HG03439 (cell line): ENCODE measurements around the gene KCNQ5.
"Not testable (repeated sequence)": the region's sequence is repeated elsewhere in the genome, so short reads cannot be mapped to it uniquely, and the experiment has no call there.

ENCODE experiments used
- ATAC-seq: cut with Tn5 transposase; IDR thresholded peaks from one replicate; pipeline ENCODE4 v1.9.1; 2021; ENCODE audit warnings: mild to moderate bottlenecking, moderate library complexity; ENCODE audit not compliant: unreplicated experiment

Gene KCNQ5

DNA sequence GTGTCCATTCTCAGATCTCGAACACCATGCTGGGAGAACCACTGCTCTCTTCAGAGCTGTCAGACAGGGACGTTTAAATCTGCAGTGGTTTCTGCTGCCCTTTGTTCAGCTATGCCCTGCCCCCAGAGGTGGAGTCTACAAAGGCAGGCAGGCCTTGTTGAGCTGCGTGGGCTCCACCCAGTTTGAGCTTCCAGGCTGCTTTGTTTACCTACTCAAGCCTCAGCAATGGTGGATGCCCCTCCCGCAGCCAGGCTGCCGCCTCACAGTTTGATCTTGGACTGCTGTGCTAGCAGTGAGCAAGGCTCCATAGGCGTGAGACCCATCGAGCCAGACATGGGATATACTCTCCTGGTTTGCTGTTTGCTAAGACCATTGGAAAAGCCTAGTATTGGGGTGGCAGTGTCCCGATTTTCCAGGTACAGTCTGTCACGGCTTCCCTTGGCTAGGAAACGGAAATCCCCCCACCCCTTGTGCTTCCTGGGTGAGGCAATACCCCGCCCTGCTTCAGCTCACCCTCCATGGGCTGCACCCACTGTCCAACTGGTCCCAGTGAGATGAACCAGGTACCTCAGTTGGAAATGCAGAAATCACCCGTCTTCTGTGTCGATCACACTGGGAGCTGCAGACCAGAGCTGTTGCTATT lies 362.4 kb downstream of the KCNQ5 start:
- not testable (repeated sequence) for ATAC-seq

DNA sequence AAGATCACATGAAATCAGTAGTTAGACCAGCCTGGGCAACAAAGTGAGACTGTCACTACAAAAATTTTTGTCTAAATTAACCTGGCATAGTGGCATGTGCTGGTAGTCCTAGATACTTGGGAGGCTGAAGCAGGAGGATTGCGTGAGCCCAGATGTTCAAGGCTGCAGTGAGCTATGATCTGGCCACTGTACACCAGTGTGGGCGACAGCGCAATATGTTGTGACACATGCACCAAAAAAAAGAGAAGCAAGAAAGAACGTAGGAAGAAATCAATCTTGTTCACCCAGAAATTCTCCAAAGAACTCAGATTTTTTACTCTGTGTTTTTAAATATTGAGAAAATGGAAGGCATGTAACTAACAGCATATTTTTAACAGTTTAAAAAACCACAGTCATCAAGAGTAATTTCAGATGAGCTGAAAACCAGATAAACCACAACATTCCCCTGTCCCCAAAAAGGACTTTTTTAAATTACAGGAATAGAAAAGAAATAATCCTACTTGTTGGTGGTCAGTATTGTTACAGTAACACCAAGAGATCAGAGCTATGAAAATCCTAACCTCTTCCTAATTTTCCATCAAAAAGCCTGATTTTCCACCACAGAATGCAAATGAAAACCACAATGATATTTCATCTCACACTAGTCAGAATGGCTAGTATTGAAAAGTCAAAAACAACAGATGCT lies 363.3 kb downstream of the KCNQ5 start:
- ATAC-seq: no peak

DNA sequence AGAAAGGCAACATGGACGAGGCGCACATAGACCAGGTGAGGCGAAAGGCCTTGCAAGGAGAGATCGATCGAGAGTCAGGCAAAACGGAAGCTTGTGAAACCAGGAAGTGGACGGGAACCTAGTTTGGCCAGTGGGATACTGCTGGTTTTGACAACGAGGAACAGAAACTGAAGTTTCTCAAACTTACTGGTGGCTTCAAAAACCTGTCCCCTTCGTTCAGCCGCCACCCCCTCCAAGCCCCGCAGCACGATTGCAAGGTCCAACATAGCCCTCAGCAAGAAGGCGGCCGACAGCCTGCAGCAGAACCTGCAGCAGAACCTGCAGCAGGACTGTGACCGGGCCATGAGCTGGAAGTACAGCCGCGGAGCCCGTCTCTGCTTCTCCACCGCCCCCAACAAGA lies 365.4 kb downstream of the KCNQ5 start:
- no peak for ATAC-seq

DNA sequence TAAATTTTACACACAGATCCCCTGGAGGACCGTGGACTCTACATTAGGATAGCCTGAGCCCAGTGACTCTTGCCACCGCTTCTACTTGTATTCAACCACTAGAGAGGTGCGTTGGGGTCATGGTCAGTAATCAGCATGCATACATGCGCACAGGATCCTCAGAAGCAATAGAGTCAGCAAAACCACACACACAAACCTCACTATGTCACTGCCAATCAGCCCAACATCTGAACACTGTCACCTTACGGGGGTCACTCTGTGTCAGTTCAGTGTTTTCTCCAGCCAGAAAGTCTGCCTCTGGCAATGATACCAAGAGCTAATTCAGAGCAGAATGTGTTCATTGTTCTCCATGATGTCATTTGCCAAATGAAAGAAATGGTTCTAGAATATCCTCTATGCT lies 378.1 kb downstream of the KCNQ5 start:
- ATAC-seq: no peak

DNA sequence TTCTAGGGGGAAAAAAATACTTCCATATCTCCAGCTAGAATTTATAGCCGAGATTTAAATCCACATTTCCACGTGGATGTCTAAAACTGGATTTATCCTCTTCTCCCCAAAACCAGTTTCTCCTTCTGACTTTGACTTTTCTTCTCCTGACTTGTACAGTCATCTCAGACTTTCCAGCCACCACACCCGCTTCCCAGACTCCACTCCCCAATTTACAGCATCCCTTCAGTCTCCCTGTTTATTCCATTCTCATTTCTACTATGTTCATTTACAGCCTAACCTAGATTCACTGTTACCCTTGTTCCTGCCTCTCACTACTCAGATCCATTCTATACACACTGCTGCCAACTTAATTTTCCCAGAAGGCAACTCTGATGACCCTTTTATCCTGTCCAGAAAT lies 378.6 kb downstream of the KCNQ5 start:
- no peak for ATAC-seq

DNA sequence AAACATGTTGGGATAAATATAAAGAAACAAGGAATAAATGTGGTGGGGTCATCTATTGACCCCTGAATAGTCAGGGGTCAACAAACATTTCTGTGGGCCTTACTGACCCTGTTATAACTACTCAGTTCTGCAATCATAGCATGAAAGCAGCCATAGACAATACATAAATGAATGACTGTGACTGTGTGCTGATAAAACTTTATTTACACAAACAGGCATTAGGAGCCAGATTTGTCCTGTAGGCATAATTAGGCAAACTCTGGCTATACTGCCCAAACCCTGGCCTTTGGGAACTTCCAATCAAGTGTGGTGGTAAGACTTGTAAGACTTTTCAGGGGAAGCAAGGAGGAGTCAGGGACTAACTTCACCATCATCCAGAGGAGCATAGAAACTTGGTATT lies 380.7 kb downstream of the KCNQ5 start:
- ATAC-seq: no peak

DNA sequence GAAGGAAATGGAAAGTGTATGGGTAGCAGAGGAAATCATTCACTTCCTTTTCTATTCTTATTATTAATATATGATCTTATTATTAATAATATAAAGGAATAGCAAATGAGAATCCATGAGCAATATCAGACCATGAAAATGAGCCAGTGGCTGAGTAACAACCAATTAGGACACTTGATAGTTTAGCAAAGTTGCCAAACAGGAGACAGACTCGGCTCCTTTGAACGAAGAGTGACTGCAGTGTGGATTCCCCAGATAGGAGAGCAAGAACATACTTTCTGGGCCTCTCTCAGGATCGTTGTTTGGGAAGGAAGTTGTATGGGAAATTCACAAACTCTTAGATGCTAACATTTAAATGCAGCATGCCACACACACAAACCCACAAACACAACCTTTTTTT lies 381.4 kb downstream of the KCNQ5 start:
- no peak for ATAC-seq

DNA sequence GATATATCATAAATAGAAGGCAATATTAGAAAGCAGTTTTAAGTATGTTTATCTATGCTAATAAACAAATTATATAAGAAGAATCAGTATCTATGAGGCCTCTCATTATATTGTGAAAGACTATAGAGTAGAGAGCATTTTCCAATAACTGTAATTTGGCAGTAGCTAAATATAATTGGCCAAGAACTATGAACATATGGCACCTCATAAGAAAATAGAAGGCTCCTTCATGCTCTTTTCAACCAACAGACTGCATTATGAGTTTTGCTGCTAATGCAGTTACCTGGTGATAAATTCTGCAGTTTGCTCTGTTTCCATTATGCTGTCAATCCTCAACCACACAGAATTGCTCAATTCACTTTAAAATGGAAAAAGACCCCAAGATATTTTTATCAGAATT lies 382.4 kb downstream of the KCNQ5 start:
- no peak for ATAC-seq

DNA sequence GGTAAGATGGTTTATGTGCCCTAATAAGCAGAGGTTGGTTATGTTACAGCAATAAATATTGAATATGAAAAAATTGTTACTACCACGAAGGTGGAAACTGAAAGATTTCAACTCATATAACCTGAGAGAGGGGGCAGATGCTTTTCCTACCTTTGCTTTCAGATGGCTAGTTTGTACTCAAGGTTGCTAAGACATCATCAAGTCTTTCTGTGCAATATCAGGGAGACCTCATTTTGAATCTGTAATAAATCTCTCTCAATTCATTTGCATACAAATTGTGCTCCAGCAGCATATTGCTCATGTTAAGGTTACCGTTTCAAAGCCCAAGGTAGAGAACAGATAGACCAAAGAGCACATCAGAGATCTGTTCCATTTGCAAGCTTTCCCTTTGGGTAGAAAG lies 383.0 kb downstream of the KCNQ5 start:
- no peak for ATAC-seq

DNA sequence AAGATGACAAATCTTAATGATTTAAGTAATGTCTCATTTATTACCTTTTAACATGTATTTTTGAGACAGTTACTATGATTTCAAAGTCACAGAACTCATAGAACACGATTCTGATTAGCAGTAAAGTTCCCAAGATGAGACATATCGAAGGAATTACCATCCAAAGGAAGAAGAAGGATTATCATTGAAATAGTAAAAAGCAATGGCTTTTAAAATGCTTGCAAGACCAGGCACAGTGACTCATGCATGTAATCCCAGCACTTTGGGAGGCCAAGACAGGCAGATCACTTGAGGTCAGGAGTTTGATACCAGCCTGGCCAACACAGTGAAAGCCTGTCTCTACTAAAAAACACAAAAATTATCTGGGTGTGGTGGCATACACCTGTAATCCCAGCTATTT lies 384.3 kb downstream of the KCNQ5 start:
- ATAC-seq: no peak

DNA sequence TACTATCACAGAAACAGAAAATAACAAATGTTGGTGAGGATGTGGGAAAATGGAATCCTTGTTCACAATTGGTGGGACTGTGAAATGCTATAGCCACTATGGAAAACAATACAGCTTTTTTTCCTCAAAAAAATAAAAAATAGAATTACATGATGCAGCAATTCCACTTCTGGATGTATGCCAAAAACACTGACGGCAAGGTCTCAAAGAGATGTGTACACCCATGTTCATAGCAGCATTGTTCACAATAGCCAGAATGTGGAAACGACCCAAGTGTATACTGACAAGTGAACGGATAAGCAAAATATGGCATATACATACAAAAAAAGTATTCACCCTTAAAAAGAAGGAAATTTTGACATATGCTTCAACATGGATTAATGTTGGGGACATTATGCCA lies 390.1 kb downstream of the KCNQ5 start:
- ATAC-seq: no peak

DNA sequence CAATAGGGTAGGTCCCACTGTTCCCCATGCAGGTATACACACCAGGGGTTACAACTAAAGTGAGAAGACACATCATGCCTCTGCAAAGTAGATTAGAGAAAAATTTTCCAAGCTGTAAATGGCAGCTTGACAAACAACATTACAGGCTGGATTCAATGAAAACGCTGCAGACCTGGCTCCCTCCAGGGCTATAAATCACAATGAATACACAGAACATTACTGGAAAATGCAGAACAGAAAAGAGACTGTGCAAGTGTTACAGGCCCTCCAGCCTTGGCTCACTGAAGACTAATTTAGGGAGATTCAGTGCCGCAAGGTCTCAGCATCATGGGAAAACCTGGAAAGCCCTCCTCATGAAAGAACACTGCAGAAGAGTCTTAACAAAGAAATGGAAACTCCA lies 395.6 kb downstream of the KCNQ5 start:
- ATAC-seq: no peak

DNA sequence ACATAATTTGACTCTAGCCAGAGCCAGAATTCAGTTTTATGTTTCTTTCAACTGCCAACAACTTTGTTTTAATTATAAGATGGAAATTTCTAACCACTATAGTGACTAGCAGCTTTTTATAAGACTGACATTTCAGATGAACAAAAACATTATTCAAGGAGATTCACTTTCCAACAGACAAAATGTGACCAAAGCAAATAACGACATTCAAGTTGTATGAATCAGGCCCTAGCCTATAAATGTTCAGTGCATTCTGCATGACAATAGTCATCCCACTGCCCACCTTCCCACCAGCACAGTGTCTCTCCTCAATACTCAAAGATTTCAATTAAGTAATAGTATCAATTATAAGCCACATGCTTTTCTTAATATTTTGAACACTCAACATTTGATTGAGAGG lies 402.7 kb downstream of the KCNQ5 start:
- ATAC-seq: no peak

DNA sequence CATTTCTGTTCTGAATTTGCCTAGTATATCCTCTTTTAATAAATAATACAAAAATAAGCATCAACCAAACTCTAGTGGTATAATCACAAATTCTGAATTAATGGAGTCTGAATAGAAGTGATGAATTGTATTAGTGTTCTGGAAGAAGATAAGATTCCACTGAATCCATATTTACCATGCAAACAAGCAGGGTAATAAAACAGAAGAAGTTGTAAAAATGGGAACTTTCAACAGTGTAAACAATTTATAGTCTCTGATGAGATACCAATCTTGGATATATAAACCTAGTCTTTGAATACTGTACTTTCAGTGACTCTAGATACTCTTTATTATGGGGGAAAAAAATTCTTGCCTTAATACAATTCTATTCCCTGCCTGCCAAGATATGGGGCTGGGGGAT lies 405.8 kb downstream of the KCNQ5 start:
- no peak for ATAC-seq

DNA sequence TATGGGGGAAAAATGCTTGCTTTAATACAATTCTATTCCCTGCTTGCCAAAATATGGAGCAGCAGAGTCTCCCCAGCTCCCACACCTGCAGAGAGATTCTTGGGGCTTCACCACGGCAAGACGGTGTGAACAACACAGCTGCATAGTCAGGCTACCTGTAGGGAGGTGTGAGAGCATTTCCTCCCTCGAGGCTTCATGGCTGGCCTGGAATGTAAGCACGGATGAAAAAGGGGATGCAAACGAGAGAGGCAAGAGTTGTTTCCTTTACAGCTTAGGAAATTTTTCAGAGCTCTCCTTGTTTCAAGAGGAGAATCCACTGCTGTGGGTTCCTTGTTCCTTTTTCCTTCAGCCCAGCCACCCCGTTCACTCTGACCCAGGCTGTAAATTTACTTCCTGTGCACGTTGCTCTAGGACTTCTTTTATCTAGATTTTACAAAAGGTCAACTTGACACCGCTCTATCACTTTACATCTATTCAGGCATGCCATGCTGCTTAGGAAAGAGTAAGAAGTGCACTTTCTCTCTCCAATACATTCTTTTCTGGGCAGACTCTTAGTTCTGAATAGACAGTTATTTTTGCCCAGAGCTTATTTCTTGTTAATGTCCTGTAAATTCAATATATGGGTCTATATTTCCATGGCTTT lies 406.4 kb downstream of the KCNQ5 start:
- no peak for ATAC-seq

DNA sequence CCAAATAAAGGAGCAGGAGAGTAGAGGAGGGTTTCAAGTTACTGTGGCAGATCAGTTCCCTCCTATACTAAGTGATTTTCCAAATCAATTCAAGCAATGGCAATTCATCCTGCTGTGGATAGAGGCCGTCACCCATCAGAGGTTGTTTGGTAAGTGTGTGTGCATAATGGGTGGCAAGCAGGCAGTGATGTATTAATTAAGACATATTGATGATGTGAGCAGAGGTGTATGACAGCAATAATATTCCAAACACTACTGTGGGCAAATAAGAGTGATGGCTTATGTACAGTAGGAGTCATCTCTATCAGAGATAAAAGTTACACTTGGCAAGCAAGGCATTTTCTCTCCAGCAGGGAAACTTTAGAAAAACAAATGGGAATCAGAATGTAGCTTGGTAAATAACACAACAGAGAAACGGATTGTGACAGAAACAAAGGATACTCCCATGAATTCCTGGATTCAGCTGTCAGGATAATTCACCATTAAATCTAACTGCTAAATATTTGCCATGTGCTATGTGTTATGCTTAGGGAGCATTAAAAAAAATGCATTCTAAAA lies 407.1 kb downstream of the KCNQ5 start:
- ATAC-seq: no peak

DNA sequence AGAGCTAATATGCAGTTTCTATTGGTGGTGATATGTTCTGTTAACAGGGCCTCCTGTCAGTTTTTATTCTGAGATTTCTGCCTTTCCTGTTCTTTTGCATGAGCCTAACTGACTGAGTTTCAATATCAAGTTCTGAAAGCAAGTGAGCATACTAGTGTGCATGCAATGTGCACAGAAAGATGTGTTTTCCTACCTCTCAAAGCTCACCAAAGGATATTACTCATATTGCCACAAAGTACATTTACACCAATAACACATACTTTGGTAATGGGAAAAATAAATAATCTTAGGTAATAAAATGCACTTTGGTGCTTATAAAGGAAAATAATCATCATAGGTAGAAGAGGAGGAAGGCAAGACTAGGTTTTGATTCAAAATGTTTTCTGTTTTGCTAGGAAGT lies 408.4 kb downstream of the KCNQ5 start:
- peak; percentile 61 for ATAC-seq

DNA sequence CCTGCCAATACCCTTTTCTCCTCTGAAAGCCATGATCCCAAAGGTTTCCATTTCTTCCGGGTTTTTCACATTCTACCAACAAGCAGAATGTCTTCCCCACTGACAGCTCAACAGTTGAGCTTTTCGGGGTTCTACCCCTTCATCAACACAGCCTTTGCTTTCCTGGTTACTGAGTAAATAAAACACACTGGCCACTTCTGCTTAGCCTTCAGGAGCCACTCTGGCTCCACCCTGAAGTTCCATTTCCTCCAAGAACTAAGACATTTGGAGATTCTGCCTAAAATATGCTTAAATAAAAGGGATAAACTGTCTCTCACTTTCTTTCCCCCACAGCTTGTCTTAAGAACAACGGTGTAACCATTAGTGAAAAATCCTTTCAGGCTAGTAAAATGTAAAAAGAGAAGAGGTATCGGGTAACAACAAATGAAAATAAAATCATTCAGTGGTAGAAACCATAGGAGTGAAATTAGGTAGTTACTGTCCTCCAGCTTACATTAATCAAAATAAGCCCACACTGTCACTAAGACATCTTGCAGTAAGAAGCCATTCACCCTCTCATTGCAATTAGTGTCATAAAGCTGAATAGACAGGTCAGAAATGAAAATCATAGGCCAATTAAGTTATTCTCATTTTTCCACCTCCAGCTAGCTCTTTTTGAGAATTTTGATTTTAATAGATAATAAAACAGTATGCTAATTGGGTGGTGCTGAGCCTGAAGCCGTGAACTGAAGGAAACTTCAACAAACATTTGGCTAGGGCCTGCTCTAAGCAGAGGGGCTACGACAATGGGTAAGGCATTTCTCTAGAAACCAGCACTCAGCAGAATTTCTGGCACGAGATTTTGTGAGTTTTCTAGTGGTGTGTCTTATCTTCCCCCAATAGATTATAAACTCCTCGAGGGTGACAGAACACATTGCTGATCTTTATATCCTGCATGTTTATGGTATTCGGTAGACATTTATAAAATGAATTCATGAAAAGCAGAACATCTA lies 409.2 kb downstream of the KCNQ5 start:
- ATAC-seq: no peak

DNA sequence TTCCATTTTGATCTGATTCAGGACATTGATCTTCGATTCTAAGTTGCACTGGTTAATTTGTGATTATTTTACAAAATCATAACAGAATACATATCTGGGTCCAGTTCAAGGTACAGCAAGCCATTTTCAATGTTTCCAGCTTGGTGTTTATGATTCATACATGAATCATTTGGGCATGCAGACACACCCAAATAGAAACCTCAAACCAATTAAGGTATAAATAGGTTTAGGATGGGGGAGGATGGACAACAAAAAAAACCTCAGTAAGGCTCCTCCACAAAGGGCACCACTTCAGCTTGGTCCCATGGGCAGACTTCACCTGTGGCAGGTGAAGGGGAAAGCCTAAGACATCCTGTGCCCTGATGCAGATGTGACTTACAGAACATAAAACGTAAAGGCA lies 410.7 kb downstream of the KCNQ5 start:
- no peak for ATAC-seq

DNA sequence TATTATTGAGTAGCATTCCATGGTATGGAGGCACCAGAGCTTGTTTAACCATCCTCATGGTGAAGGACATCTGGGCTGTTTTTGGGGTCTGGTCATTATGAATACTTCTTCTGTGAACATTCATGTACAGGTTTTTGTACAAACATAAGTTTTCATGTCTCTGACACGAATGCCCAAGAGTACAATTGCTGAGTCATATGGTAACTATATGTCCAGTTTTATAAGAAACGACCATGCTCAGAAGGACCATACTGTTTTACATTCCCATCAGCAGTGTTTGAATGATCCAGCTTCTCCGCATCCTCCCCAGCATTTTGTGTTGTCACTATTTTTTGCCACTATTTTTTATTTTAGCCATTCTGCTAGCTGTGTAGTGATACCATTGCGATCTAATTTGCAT lies 414.8 kb downstream of the KCNQ5 start:
- ATAC-seq: no peak

DNA sequence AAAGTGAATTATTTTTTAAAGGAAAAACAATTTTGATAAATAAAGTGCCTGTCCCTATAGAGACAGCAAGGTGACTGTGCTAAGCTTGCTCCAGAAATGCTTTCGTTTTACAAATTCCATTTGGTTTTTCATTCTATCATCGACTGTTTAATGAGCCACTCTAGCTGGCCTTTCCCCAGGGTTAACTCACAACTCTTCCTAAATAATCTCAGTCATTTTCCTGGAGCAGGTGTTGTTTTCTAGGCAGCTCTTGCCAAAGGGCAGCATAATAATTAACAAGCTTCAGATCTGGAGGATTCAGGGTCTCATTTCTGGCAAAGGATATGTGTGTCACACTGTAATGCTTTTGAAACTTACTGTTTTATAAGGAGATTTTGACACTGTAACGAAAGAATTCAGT lies 419.2 kb downstream of the KCNQ5 start:
- no peak for ATAC-seq
